Measurements from ENCODE around the gene CMTM3. TPM values are rescaled to one million over a fixed set of nuclear protein-coding genes. Genes with fewer than 3 reads are reported as not detected.
"Not testable (repeated sequence)": the region's sequence is repeated elsewhere in the genome, so short reads cannot be mapped to it uniquely, and the experiment has no call there.

The CMTM3 gene
- total and polyA plus RNA-seq, 2 donors, result 15.9 to 55.4 TPM

DNA sequence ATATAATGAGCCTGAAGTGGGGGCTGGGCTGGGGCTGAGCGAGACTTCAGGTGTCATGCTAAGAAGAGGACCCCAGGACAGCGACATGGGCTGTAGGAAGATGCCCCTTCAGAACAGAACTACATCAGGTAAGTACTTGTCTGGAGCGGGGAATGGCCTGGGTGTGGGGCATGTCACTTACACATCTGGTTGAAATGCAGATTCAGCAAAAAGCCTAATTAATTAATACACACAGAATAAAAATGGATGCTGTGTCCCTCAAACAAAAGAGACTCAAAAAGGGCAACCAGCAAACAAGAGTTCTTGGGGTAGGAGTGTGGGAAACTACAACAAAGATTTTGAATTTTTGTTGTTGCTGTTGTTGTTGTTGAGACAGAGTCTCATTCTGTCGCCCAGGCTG lies 13.5 kb upstream of the CMTM3 start:
- Histone ChIP-seq H3K4me3 (ENCODE audit: low read length in 2 of 2) (no peak overlapping the region), H3K27ac (ENCODE audit: low read depth in 1 of 2, low read length in 1 of 2) (no peak overlapping the region), H3K36me3 (ENCODE audit: control insufficient read depth in 2 of 2, insufficient read depth in 2 of 2, low read length in 1 of 2) (no peaks in the 10 kb centered on the region), H3K27me3 (ENCODE audit: control insufficient read depth in 2 of 2, insufficient read depth in 1 of 2, low read length in 1 of 2) (no peaks in the 10 kb centered on the region), H3K9me3 (ENCODE audit: control insufficient read depth in 2 of 2, insufficient read depth in 1 of 2, low read length in 1 of 2) (no peaks in the 10 kb centered on the region), H3K4me1 (ENCODE audit: control insufficient read depth in 2 of 2, insufficient read depth in 2 of 2, low read length in 2 of 2) (peaks cover 13 to 43% of the 10 kb centered on the region in 2 donors)
- 98% methylated on average over 4 of the region's 4 CpGs for WGBS
- no peak for DNase-seq (ENCODE audit: low read depth in 6 of 9, low spot score in 9 of 9)

- H3K36me3 ChIP-seq (ENCODE audit: control insufficient read depth in 2 of 2, insufficient read depth in 2 of 2, low read length in 1 of 2), result no peaks in the 10 kb centered on the region
- no peak for DNase-seq (ENCODE audit: low read depth in 6 of 9, low spot score in 9 of 9)
- H3K4me3 ChIP-seq (ENCODE audit: low read length in 2 of 2), result no peak overlapping the region
- no peaks in the 10 kb centered on the region for H3K27me3 ChIP-seq (ENCODE audit: control insufficient read depth in 2 of 2, insufficient read depth in 1 of 2, low read length in 1 of 2)
- no peaks in the 10 kb centered on the region for H3K9me3 ChIP-seq (ENCODE audit: control insufficient read depth in 2 of 2, insufficient read depth in 1 of 2, low read length in 1 of 2)
- no peak overlapping the region for H3K27ac ChIP-seq (ENCODE audit: low read depth in 1 of 2, low read length in 1 of 2)
- peaks cover 12 to 31% of the 10 kb centered on the region in 2 donors for H3K4me1 ChIP-seq (ENCODE audit: control insufficient read depth in 2 of 2, insufficient read depth in 2 of 2, low read length in 2 of 2)
- WGBS, result 97% methylated on average over 3 of the region's 3 CpGs
Measured at GRCh38 chr16:66592241-66592640, 12.3 kb upstream of the CMTM3 start.

DNA sequence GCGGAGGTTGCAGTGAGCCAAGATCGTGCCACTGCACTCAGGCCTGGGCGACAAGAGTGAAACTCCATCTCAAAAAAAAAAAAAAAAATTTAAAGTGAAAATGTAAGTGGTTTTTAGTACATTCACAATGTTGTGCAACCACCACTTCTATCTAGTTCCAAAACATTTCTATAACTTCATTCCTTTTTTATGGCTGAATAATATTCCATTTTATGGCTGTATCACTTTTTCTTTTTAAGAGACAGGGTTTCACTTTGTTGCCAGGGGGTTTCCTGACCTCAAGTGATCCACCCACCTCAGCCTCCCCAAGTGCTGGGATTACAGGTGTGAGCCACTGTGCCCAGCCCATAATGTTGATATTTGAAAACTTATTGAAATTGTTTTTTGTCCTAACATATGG lies 11.7 kb upstream of the CMTM3 start:
- H3K4me1 ChIP-seq (ENCODE audit: control insufficient read depth in 2 of 2, insufficient read depth in 2 of 2, low read length in 2 of 2), result peaks cover 8 to 25% of the 10 kb centered on the region in 2 donors
- no peaks in the 10 kb centered on the region for H3K27me3 ChIP-seq (ENCODE audit: control insufficient read depth in 2 of 2, insufficient read depth in 1 of 2, low read length in 1 of 2)
- no peaks in the 10 kb centered on the region for H3K9me3 ChIP-seq (ENCODE audit: control insufficient read depth in 2 of 2, insufficient read depth in 1 of 2, low read length in 1 of 2)
- over 99% methylated on average over 3 of the region's 3 CpGs for WGBS
- no peak overlapping the region for H3K27ac ChIP-seq (ENCODE audit: low read depth in 1 of 2, low read length in 1 of 2)
- H3K36me3 ChIP-seq (ENCODE audit: control insufficient read depth in 2 of 2, insufficient read depth in 2 of 2, low read length in 1 of 2), result no peaks in the 10 kb centered on the region
- no peak for DNase-seq (ENCODE audit: low read depth in 6 of 9, low spot score in 9 of 9)
- H3K4me3 ChIP-seq (ENCODE audit: low read length in 2 of 2), result no peak overlapping the region

DNA sequence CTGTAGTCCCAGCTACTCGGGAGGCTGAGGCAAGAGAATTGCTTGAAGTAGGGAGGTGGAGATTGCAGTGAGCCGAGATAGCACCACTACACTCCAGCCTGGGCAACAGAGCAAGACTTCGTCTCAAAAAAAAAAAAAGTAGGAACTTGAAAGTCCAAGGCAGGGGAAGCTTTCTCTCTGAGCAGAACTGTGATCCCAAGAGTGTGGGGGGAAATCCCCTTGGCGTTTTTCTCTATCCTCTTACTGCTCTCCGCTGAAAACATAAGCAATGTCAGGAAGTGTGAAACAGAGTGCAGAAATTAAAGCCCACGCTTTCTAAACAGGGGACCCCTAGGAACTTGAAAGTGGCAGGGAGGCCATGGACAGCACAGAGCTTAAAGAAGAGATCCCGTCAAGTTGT lies 9.8 kb upstream of the CMTM3 start:
- no peak overlapping the region for H3K27ac ChIP-seq (ENCODE audit: low read depth in 1 of 2, low read length in 1 of 2)
- peaks cover 9 to 16% of the 10 kb centered on the region in 2 donors for H3K4me1 ChIP-seq (ENCODE audit: control insufficient read depth in 2 of 2, insufficient read depth in 2 of 2, low read length in 2 of 2)
- H3K9me3 ChIP-seq (ENCODE audit: control insufficient read depth in 2 of 2, insufficient read depth in 1 of 2, low read length in 1 of 2), result no peaks in the 10 kb centered on the region
- no peak overlapping the region for H3K4me3 ChIP-seq (ENCODE audit: low read length in 2 of 2)
- H3K27me3 ChIP-seq (ENCODE audit: control insufficient read depth in 2 of 2, insufficient read depth in 1 of 2, low read length in 1 of 2), result no peaks in the 10 kb centered on the region
- 85% methylated on average over 7 of the region's 7 CpGs for WGBS
- H3K36me3 ChIP-seq (ENCODE audit: control insufficient read depth in 2 of 2, insufficient read depth in 2 of 2, low read length in 1 of 2), result no peaks in the 10 kb centered on the region
- DNase-seq (ENCODE audit: low read depth in 6 of 9, low spot score in 9 of 9), result no peak

DNA sequence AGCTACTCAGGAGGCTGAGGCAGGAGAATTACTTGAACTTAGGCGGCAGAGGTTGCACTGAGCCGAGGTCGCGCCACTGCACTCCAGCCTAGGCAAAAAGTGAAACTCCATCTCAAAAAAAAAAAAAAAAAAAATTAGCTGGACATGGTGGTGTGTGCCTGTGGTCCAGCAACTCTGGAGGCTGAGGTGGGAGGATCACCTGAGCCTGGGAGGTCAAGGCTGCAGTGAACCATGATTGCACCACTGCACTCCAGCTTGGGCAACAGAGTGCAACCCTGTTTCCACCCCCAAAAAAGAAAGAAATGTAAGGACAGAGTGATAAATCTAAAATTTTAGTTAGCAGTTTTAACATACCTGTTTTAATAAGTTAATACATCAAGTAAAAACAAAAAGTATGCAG lies 7.9 kb upstream of the CMTM3 start:
- H3K27ac ChIP-seq (ENCODE audit: low read depth in 1 of 2, low read length in 1 of 2); H3K9me3 ChIP-seq (ENCODE audit: control insufficient read depth in 2 of 2, insufficient read depth in 1 of 2, low read length in 1 of 2); H3K36me3 ChIP-seq (ENCODE audit: control insufficient read depth in 2 of 2, insufficient read depth in 2 of 2, low read length in 1 of 2); H3K4me3 ChIP-seq (ENCODE audit: low read length in 2 of 2); DNase-seq (ENCODE audit: low read depth in 6 of 9, low spot score in 9 of 9); H3K27me3 ChIP-seq (ENCODE audit: control insufficient read depth in 2 of 2, insufficient read depth in 1 of 2, low read length in 1 of 2): not testable (repeated sequence)
- 98% methylated on average over 4 of the region's 4 CpGs for WGBS
- H3K4me1 ChIP-seq (ENCODE audit: control insufficient read depth in 2 of 2, insufficient read depth in 2 of 2, low read length in 2 of 2), result peaks cover 2 to 11% of the 10 kb centered on the region in 2 donors

- Histone ChIP-seq H3K9me3 (ENCODE audit: control insufficient read depth in 2 of 2, insufficient read depth in 1 of 2, low read length in 1 of 2) (peaks cover 0 to 15% of the 10 kb centered on the region in 2 donors), H3K27ac (ENCODE audit: low read depth in 1 of 2, low read length in 1 of 2) (no peak overlapping the region), H3K36me3 (ENCODE audit: control insufficient read depth in 2 of 2, insufficient read depth in 2 of 2, low read length in 1 of 2) (no peaks in the 10 kb centered on the region), H3K4me3 (ENCODE audit: low read length in 2 of 2) (no peak overlapping the region), H3K4me1 (ENCODE audit: control insufficient read depth in 2 of 2, insufficient read depth in 2 of 2, low read length in 2 of 2) (peaks cover 2 to 11% of the 10 kb centered on the region in 2 donors), H3K27me3 (ENCODE audit: control insufficient read depth in 2 of 2, insufficient read depth in 1 of 2, low read length in 1 of 2) (no peaks in the 10 kb centered on the region)
- WGBS, result 89% methylated on average over 5 of the region's 5 CpGs
- DNase-seq (ENCODE audit: low read depth in 6 of 9, low spot score in 9 of 9), result no peak
Measured at GRCh38 chr16:66596986-66597848, 7.3 kb upstream of the CMTM3 start.

DNA sequence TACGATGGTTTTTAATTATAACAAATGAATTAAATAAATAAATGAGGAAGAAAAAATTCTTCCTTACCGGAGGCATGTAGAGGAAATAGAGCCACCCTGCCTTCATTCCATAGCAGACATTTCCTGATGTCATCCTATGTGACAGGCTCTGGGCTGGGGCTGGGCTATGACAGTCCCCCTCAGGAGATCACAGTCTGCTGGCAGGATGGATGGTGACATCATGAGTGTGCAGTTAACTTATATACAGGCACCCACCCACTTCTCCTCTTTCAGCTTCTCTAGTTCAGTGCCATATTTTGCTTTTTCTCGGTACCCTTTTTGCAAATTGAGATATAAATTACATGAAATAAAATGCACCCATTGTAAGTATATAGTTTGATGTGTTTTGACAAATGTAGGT lies 6.4 kb upstream of the CMTM3 start:
- no peak overlapping the region for H3K4me3 ChIP-seq (ENCODE audit: low read length in 2 of 2)
- no peaks in the 10 kb centered on the region for H3K36me3 ChIP-seq (ENCODE audit: control insufficient read depth in 2 of 2, insufficient read depth in 2 of 2, low read length in 1 of 2)
- H3K27ac ChIP-seq (ENCODE audit: low read depth in 1 of 2, low read length in 1 of 2), result no peak overlapping the region
- peaks cover 0 to 15% of the 10 kb centered on the region in 2 donors for H3K9me3 ChIP-seq (ENCODE audit: control insufficient read depth in 2 of 2, insufficient read depth in 1 of 2, low read length in 1 of 2)
- no peak for DNase-seq (ENCODE audit: low read depth in 6 of 9, low spot score in 9 of 9)
- 84% methylated on average over 3 of the region's 3 CpGs for WGBS
- no peaks in the 10 kb centered on the region for H3K27me3 ChIP-seq (ENCODE audit: control insufficient read depth in 2 of 2, insufficient read depth in 1 of 2, low read length in 1 of 2)
- H3K4me1 ChIP-seq (ENCODE audit: control insufficient read depth in 2 of 2, insufficient read depth in 2 of 2, low read length in 2 of 2), result peaks cover 2 to 12% of the 10 kb centered on the region in 2 donors

- peak in 1 of 9 donors; percentile 57 for DNase-seq (ENCODE audit: low read depth in 6 of 9, low spot score in 9 of 9)
- no peaks in the 10 kb centered on the region for H3K27me3 ChIP-seq (ENCODE audit: control insufficient read depth in 2 of 2, insufficient read depth in 1 of 2, low read length in 1 of 2)
- no peak overlapping the region for H3K27ac ChIP-seq (ENCODE audit: low read depth in 1 of 2, low read length in 1 of 2)
- no peak overlapping the region for H3K4me3 ChIP-seq (ENCODE audit: low read length in 2 of 2)
- no peaks in the 10 kb centered on the region for H3K36me3 ChIP-seq (ENCODE audit: control insufficient read depth in 2 of 2, insufficient read depth in 2 of 2, low read length in 1 of 2)
- H3K9me3 ChIP-seq (ENCODE audit: control insufficient read depth in 2 of 2, insufficient read depth in 1 of 2, low read length in 1 of 2), result peaks cover 0 to 15% of the 10 kb centered on the region in 2 donors
- 62% methylated on average over 4 of the region's 4 CpGs for WGBS
- H3K4me1 ChIP-seq (ENCODE audit: control insufficient read depth in 2 of 2, insufficient read depth in 2 of 2, low read length in 2 of 2), result peaks cover 9 to 24% of the 10 kb centered on the region in 2 donors
Measured at GRCh38 chr16:66599726-66600125, 4.8 kb upstream of the CMTM3 start.

DNA sequence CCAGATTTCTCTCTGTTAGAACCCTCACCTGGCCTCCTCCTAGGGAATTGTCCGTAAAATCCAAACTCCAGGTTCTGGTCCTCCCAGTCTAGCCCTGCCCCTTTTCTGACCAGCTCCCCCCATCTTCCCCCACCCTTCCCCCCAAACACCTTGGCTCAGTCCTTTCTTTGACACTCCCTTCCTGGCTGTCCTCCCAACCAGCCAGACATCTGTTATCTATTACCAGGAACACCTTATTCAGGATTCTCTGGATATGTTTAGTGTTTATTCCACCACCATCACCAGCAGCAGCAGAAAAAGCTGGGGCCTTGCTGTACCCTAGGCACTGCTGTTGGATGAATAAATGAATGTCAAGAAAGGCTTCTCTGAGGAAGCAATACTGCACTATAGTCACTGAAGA lies 4.0 kb upstream of the CMTM3 start:
- Histone ChIP-seq H3K4me3 (ENCODE audit: low read length in 2 of 2) (no peak overlapping the region), H3K27me3 (ENCODE audit: control insufficient read depth in 2 of 2, insufficient read depth in 1 of 2, low read length in 1 of 2) (no peaks in the 10 kb centered on the region), H3K4me1 (ENCODE audit: control insufficient read depth in 2 of 2, insufficient read depth in 2 of 2, low read length in 2 of 2) (peaks cover 11 to 24% of the 10 kb centered on the region in 2 donors), H3K27ac (ENCODE audit: low read depth in 1 of 2, low read length in 1 of 2) (no peak overlapping the region), H3K36me3 (ENCODE audit: control insufficient read depth in 2 of 2, insufficient read depth in 2 of 2, low read length in 1 of 2) (no peaks in the 10 kb centered on the region), H3K9me3 (ENCODE audit: control insufficient read depth in 2 of 2, insufficient read depth in 1 of 2, low read length in 1 of 2) (peaks cover 0 to 15% of the 10 kb centered on the region in 2 donors)
- DNase-seq (ENCODE audit: low read depth in 6 of 9, low spot score in 9 of 9), result no peak
- WGBS, result 100% methylated on average over 1 of the region's 1 CpG

All from thymus (tissue), 11 donors.